ENCODE data around the gene CIROP.

- TF ChIP-seq CTCF (IDR thresholded peaks at IDR 0.05) (no peak), EP300 (IDR thresholded peaks at IDR 0.05) (no peak), POLR2A (IDR thresholded peaks at IDR 0.05) (no peak), POLR2AphosphoS5 (IDR thresholded peaks at IDR 0.05) (no peak)
Observed at GRCh38 chr14:23114120-23114458, 9.3 kb upstream of the CIROP start.

All from sigmoid colon (tissue), 4 donors.